Omental fat pad (tissue), 4 donors: Measurements from ENCODE around the gene RFT1. TPM values are rescaled to one million over a fixed set of nuclear protein-coding genes. Genes with fewer than 3 reads are reported as not detected.

Source experiments
- ATAC-seq: fragments of 150-250 bp; one replicate; pipeline ENCODE4 v1.9.1; 2016; ENCODE audit warnings: mild to moderate bottlenecking, moderate library complexity; ENCODE audit not compliant: low FRiP score
- DNase-seq: peaks from one replicate; pipeline ENCODE4 v3.0.0-alpha.2; 2019; ENCODE audit warnings: low spot score
- CTCF ChIP-seq, 3 donors: fragments of 450-650 bp; IDR thresholded peaks; one replicate each; pipeline ENCODE4 v1.5.1; 2016 to 2017; ENCODE audit warnings: antibody characterized with exemption in 3 of 3, mild to moderate bottlenecking in 3 of 3, moderate library complexity in 2 of 3
- total RNA-seq, 4 donors: library from RNA; depleted of rRNA; stranded (reverse); fragments of >200 nt; gene quantifications; one replicate each; pipeline ENCODE4 v1.1.0, GENCODE V29; 2016

RFT1 gene
- total RNA-seq, 4 donors from 2014 or later = 9.1 to 14.0 (median 10.5) TPM

DNA sequence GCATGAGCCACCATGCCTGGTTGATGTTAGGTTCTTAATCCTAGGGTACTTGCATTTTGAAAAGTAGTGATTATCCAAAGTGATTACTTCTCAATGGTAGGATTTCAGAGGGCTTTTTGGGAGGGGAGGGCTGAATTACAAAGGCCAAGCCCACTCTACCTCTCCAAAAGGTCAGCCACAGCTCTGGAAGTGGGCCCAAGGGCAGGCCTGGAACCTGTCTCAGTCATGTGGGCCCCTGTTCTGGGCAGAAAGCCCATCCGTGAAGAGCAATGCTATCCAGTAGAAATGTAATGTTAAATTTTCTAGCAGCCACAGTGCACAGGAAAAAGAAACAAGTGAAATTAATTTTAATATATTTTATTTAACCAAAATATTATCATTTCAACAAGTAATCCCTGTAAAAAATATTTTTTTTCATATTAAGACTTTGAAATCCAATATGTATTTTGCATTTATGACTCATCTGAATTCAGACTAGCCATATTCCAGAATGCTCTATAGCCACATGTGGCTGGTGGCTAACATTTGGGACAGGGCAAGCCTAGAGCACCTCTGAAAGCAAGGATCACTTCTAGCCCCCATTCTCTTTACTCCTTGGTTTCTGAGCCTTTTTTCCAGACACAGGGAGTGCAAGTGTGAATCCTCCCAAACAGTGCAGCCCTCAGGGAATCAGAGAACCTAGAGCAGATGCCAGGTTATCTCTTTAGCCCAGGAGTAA, 16.8 kb downstream of the RFT1 start:
- peak; percentile 9 for ATAC-seq
- TF ChIP-seq CTCF (IDR thresholded peaks at IDR 0.05) = no peak

GRCh38 chr3:53111822-53112221, 18.4 kb downstream of the RFT1 start:
- ATAC-seq (no peak), DNase-seq (no peak)
- TF ChIP-seq CTCF (IDR thresholded peaks at IDR 0.05) = no peak

More for the DNA sequence above, 16.8 kb downstream of the RFT1 start:
- no peak for DNase-seq

GRCh38 chr3:53109891-53110771, 20.1 kb downstream of the RFT1 start:
- DNase-seq (no peak), ATAC-seq (peak; percentile 72)
- TF ChIP-seq CTCF (IDR thresholded peaks at IDR 0.05) = peak in 1 of 3 donors; percentile 7

- TF ChIP-seq CTCF (IDR thresholded peaks at IDR 0.05) = no peak
These were observed 21.0 kb downstream of the RFT1 start for GRCh38 chr3:53109190-53109589.

GRCh38 chr3:53104762-53105161, 25.5 kb downstream of the RFT1 start:
- no peak for TF ChIP-seq CTCF (IDR thresholded peaks at IDR 0.05)
- no peak for ATAC-seq
- DNase-seq = no peak

More at GRCh38 chr3:53109190-53109589, 21.0 kb downstream of the RFT1 start:
- ATAC-seq (no peak), DNase-seq (no peak)

GRCh38 chr3:53103397-53104296, 26.6 kb downstream of the RFT1 start:
- no peak for DNase-seq
- no peak for TF ChIP-seq CTCF (IDR thresholded peaks at IDR 0.05)
- no peak for ATAC-seq
